Natural killer cell treated with Interleukin-12 subunit alpha and Interleukin-12 subunit beta and Interleukin-15 and Interleukin-18, amount 100 ng/mL, for 72 hours (primary cell): ENCODE results near the gene DOLPP1. TPM values are rescaled to one million over a fixed set of nuclear protein-coding genes. Genes with fewer than 3 reads are reported as not detected.

Experiments used
- ATAC-seq, 2 donors: fragments of 150-1000 bp; cut with Tn5 transposase in 1 of 2; sonication (Bioruptor Pico), chemical (Tn5 transposase) in 1 of 2; 2 replicates each; pipeline ENCODE4 v1.10.0; 2021
- DNase-seq: peaks from one replicate; pipeline ENCODE4 v3.0.0; 2022; ENCODE audit warnings: low spot score
- H3K27ac Mint-ChIP-seq, 2 donors: 1 replicate in 1 of 2; 2 replicates in 1 of 2; pipeline ENCODE4 v1.8.0; 2022; ENCODE audit warnings: mixed read lengths in 2 of 2, mild to moderate bottlenecking in 1 of 2, moderate library complexity in 1 of 2
- H3K27me3 Mint-ChIP-seq, 2 donors: 1 replicate in 1 of 2; 2 replicates in 1 of 2; pipeline ENCODE4 v1.8.0; 2022; ENCODE audit warnings: mixed read lengths in 2 of 2
- H3K36me3 Mint-ChIP-seq: one replicate; pipeline ENCODE4 v1.8.0; 2022; ENCODE audit warnings: mixed read lengths
- H3K4me1 Mint-ChIP-seq, 2 donors: 1 replicate in 1 of 2; 2 replicates in 1 of 2; pipeline ENCODE4 v1.8.0; 2022; ENCODE audit warnings: low read depth in 2 of 2, mixed read lengths in 2 of 2, mild to moderate bottlenecking in 1 of 2
- H3K4me3 Mint-ChIP-seq: one replicate; pipeline ENCODE4 v1.8.0; 2022; ENCODE audit warnings: mixed read lengths
- H3K9me3 Mint-ChIP-seq: 2 replicates; pipeline ENCODE4 v1.8.0; 2022; ENCODE audit warnings: mixed read lengths
- total RNA-seq, 2 donors: library from RNA; stranded (reverse); gene quantifications; one replicate each; pipeline ENCODE4 v1.2.3, GENCODE V29; 2022

The DOLPP1 gene
- total RNA-seq, 2 donors from 2014 or later = 18.6 to 24.1 TPM

DNA sequence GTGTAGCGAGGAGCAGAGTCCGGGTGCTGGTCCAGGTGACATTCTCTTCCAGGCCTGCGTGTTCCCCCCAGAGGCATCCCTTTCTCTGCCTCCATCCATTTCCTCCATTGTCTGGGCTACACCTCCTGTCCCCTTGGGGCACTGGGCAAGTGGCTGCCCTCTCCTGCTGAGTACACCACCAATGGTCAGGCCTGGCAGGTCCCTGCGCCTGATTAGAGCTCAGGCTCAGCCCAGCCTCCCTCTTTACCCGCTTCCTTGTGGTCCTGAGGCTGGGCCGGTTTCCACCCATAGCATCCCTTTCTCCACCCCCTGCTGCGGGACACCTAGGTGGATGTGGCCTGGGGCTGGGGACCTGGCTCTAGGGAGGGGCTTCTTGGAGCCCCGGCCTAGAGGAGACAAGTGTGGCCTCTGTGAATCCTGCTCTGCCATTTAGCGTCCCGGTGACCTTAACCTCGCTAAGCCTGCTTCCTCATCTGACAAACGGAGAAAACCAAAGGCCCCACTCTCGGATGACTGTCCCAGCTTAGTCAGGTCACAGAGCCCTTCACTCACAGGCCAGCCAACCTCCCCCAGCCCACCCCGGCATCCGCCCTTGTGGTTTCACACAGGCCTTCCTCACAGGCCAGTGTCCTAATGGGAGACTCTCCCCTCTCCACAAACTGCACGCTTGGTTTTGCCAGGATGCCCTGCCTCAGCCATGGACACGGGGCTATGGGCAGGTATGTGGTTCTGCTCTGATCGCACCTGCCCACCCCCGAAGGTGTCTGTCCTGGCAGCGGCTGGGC lies 12.9 kb downstream of the DOLPP1 start:
- Mint-ChIP-seq H3K4me3 (no peak overlapping the region), H3K9me3 (no peaks in the 10 kb centered on the region), H3K27me3 (no peaks in the 10 kb centered on the region), H3K36me3 (no peaks in the 10 kb centered on the region), H3K27ac (no peak overlapping the region), H3K4me1 (no peaks in the 10 kb centered on the region)
- no peak for DNase-seq
- peak in 1 of 2 donors; percentile 21 for ATAC-seq

DNA sequence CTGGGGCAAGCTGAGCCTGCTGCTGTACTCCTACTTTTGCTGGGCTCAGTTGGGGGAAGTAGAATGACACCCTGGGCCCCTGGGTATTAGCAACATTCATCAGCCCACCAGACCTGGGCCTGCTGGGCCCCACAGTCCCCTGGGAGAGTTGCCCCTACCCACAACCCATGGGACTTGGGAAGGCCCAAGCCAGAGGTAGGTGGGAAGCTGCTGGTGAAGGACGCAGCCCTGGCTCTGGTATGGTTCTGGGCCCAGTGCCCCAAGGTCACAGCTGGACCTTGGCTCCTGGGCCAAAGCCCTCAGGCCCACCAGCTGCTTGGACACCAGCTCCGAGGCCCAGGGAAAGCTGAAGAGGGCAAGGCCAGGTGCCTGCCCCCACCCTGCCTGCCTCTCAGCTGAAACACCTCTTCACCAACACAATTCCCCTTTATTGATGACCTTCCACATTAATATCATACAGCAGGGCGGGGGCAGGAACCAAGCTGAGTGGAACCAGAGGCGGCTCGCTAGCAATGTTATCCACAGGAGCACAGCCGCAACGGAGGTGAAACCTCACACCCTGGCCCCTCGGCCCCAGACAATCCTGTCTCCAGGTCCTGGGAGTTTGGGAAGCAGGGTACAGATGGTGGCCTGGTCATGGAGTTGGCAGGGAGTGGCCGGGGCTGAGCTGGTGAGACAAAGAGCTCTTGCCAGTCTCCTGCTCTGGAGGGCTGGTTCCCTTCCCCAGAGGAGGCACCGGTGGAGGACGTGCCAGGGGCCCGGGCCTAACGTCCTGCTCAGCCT lies 13.7 kb downstream of the DOLPP1 start:
- no peaks in the 10 kb centered on the region for H3K4me1 Mint-ChIP-seq
- H3K27me3 Mint-ChIP-seq = no peaks in the 10 kb centered on the region
- no peak overlapping the region for H3K27ac Mint-ChIP-seq
- DNase-seq (no peak), ATAC-seq (peak; percentile 5 to 22)
- H3K36me3 Mint-ChIP-seq = no peaks in the 10 kb centered on the region
- no peaks in the 10 kb centered on the region for H3K9me3 Mint-ChIP-seq
- H3K4me3 Mint-ChIP-seq = no peak overlapping the region

DNA sequence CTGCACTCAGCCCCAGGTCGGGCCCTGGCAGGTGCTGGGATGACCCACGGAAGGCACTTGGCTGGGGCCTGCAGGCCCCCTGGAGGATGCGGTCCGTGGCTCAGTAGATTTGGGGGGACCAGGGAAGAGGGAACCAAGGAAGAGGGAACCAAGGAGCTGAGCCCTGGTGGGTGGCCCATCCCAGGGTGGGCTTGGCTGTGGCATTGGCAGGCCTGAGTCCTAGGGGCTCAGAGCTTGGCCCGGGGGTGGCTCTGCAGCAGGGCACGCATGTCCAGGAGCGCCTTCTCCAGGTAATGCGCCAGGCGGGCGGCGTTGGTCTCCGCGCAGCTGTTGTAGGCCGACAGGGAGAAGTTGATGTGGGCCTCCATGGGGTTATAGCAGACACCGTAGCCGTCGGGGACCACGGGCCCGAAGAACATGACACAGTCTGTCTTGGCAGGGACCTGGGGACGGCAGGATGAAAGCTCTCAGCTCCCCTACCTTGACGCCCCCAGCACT lies 14.3 kb downstream of the DOLPP1 start:
- Mint-ChIP-seq H3K4me3 (no peak overlapping the region), H3K27ac (no peak overlapping the region), H3K36me3 (no peaks in the 10 kb centered on the region), H3K27me3 (no peaks in the 10 kb centered on the region), H3K4me1 (no peaks in the 10 kb centered on the region), H3K9me3 (no peaks in the 10 kb centered on the region)
- DNase-seq (no peak), ATAC-seq (no peak)

- H3K4me1 Mint-ChIP-seq = no peaks in the 10 kb centered on the region
- H3K27ac Mint-ChIP-seq = no peak overlapping the region
- DNase-seq = no peak
- no peak for ATAC-seq
- H3K4me3 Mint-ChIP-seq = no peak overlapping the region
- H3K36me3 Mint-ChIP-seq = no peaks in the 10 kb centered on the region
- H3K9me3 Mint-ChIP-seq = no peaks in the 10 kb centered on the region
- H3K27me3 Mint-ChIP-seq = no peaks in the 10 kb centered on the region
These were observed 15.0 kb downstream of the DOLPP1 start for GRCh38 chr9:129095908-129096307.

GRCh38 chr9:129097671-129098306 lies 16.9 kb downstream of the DOLPP1 start:
- H3K4me1 Mint-ChIP-seq = no peaks in the 10 kb centered on the region
- no peak for DNase-seq

DNA sequence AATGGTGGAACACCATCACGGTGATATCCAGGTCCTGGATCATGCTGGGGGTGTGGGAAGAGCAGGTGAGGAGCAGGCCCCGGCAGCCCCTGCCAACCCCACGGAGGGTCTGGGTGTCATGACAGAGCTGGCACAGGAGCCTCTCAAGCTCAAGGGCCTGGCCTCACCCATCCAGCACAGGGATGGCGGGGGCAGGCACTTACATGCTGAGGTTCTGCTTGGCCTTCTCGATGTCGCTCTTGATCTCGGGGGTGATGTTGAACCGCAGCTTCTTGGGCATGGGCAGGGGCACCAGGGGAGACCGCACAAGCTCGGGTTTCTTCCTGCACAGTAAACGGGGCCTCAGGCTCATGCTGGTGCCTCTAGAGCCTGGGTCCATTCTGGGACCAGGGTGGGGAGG lies 17.4 kb downstream of the DOLPP1 start:
- no peaks in the 10 kb centered on the region for H3K36me3 Mint-ChIP-seq
- no peaks in the 10 kb centered on the region for H3K9me3 Mint-ChIP-seq
- H3K27ac Mint-ChIP-seq = no peak overlapping the region

More at GRCh38 chr9:129097671-129098306, 16.9 kb downstream of the DOLPP1 start:
- Mint-ChIP-seq H3K4me3 (no peak overlapping the region), H3K9me3 (no peaks in the 10 kb centered on the region), H3K27ac (no peak overlapping the region), H3K27me3 (no peaks in the 10 kb centered on the region), H3K36me3 (no peaks in the 10 kb centered on the region)
- no peak for ATAC-seq

DNA sequence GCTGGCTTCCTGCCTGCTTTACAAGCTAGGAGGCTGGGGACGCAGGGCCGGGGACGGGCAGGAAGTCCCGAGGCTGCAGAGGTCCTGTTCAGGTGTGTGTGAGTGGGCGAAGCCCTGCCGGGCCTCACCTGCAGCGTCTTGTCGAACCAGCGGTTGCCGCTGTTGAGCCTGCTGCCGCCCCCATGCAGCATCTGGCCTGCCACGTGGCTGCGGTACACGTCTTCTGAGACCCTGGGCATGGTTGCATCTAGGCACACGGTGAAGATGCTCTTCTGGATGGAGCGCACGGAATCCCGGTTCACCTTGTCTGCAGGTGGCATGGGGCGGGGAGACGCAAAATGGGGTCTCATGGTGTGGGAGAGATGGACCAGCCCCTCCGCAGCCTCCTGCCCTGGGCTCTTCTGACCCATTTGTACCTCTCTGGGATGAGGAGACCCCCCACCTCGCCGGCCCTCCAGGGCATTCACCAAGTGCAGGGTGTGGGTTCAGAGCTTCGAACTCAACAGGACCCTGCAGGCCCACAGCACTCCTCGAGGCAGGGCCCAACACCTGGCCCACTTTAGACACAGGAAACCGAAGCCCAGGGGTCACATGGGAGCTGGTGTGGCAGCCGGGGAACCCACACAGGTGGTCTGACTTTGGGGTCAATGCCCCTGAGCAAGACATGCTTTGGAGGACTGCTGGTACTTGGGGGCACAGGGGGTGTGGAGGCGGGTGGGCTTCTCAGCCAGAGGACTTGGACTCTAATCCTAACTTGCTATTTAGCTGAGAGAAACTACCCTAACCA lies 19.7 kb downstream of the DOLPP1 start:
- Mint-ChIP-seq H3K27ac (no peak overlapping the region), H3K27me3 (no peaks in the 10 kb centered on the region), H3K4me1 (no peaks in the 10 kb centered on the region), H3K9me3 (no peaks in the 10 kb centered on the region), H3K4me3 (no peak overlapping the region), H3K36me3 (no peaks in the 10 kb centered on the region)
- ATAC-seq (no peak), DNase-seq (no peak)

More for the DNA sequence above, 17.4 kb downstream of the DOLPP1 start:
- no peak for DNase-seq
- H3K27me3 Mint-ChIP-seq = no peaks in the 10 kb centered on the region
- ATAC-seq = no peak
- H3K4me1 Mint-ChIP-seq = no peaks in the 10 kb centered on the region
- H3K4me3 Mint-ChIP-seq = no peak overlapping the region

DNA sequence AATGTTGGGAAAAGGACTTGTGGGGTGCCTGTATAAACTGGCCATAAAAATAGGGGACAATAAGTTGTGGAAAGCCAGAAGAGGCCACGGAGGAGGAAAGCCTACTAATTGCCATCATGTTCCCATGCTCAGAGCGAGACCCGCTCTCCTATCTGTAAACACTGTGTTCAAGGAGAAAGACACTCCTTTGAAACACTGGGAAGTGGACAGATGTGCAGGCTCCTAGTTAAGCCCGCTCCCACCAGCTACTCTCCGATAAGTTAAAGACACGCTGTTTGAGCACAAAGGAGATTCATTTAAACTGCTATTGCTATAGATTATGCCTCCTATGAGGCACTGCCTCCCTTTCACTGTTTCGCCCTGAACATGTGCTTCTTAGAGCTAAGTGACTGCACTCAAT lies 20.4 kb downstream of the DOLPP1 start:
- Mint-ChIP-seq H3K36me3 (no peaks in the 10 kb centered on the region), H3K27ac (no peak overlapping the region), H3K27me3 (no peaks in the 10 kb centered on the region), H3K4me3 (no peak overlapping the region), H3K9me3 (no peaks in the 10 kb centered on the region), H3K4me1 (no peaks in the 10 kb centered on the region)
- DNase-seq (no peak), ATAC-seq (no peak)

- Mint-ChIP-seq H3K27ac (no peak overlapping the region), H3K27me3 (no peaks in the 10 kb centered on the region), H3K9me3 (no peaks in the 10 kb centered on the region), H3K4me1 (no peaks in the 10 kb centered on the region), H3K36me3 (no peaks in the 10 kb centered on the region), H3K4me3 (no peak overlapping the region)
- ATAC-seq (no peak), DNase-seq (no peak)
These were observed 21.2 kb downstream of the DOLPP1 start for GRCh38 chr9:129102095-129102525.

DNA sequence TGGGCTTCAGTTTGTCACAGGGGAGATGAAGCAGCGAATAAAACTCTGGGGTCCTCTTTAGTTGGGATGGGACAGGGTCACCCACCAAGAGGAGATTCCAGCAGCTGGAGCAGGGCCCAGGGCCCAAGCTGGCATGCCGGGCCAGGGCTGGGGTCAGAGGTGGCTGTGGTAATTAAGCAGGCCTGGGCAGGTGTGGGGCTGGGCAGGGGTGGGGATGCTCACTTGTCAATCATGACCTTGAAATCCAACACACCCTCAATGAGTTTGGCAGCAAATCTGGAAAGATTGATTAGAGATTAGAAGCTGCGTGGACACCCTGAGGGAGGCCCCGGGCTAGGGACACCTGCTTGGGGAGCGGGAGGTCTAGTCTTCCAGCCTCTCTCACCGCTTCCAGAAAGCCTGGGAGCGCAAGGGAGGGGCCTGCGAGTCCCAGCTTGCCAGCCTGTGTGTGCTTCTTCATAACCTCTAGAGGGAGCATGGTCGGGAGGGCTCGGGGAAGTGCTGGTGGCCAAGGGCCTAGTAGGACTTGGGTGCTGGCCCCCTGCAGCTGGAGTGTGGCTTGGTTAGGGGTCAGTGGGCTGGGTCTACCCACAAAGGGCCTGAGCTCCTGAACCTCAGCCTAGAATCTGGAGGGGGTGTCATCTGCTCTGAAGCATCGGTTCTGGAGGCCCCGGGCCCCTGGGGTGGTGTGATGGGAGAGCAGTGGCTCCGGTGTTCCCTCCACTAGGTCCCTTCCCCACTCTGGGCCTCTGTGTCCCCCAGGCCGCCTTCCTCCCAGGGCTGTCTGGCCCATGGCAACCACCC lies 22.1 kb downstream of the DOLPP1 start:
- Mint-ChIP-seq H3K27ac (no peak overlapping the region), H3K36me3 (no peaks in the 10 kb centered on the region), H3K4me3 (no peak overlapping the region), H3K4me1 (no peaks in the 10 kb centered on the region), H3K9me3 (no peaks in the 10 kb centered on the region), H3K27me3 (no peaks in the 10 kb centered on the region)
- ATAC-seq (peak in 1 of 2 donors; percentile 49), DNase-seq (no peak)

DNA sequence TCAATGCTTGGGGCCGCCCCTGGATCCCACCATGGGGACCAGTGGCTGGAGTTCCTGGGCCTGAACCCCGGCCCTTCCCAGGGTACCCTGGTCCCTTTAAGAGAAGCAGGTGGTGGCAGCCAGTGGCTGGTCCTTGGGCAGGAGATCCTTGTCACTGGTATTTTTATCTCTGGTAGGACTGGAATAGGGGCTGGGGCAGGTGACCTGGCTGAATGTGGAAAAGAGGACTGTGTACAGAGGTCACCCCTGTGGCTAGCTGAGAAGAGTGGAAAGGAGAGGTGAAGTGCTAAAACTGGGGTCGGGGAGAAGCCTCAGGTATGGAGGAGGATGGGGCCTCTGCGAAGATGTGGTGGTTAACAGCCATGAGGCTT lies 22.7 kb downstream of the DOLPP1 start:
- H3K4me1 Mint-ChIP-seq = peaks cover under 1% of the 10 kb centered on the region in 2 donors
- H3K27me3 Mint-ChIP-seq = no peaks in the 10 kb centered on the region
- no peak overlapping the region for H3K4me3 Mint-ChIP-seq
- H3K9me3 Mint-ChIP-seq = no peaks in the 10 kb centered on the region
- no peak for ATAC-seq
- H3K36me3 Mint-ChIP-seq = no peaks in the 10 kb centered on the region
- no peak for DNase-seq
- no peak overlapping the region for H3K27ac Mint-ChIP-seq

DNA sequence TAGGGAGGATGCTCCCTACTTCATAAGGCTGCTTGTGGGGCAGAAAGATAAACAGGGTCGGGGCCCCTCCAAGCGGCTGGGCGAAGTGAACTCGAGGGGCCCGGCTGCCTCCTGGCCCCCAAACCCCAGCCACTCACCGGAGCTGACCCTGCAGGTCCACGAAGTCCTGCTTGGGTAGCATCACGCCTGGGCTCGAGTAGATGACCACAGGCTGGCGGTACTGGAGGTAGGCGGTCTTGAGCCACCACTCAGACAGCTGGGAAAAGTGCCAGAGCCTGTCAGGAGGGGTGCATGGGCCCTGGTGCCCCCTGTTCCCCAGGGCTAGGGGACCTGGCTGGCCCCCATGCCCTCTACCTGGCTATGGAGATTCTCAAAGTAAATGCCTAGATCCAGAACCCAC lies 23.1 kb downstream of the DOLPP1 start:
- no peak overlapping the region for H3K4me3 Mint-ChIP-seq
- H3K9me3 Mint-ChIP-seq = no peaks in the 10 kb centered on the region
- DNase-seq = no peak
- no peak overlapping the region for H3K27ac Mint-ChIP-seq
- no peaks in the 10 kb centered on the region for H3K27me3 Mint-ChIP-seq
- peaks cover 5% of the 10 kb centered on the region in 2 donors for H3K4me1 Mint-ChIP-seq
- no peak for ATAC-seq
- no peaks in the 10 kb centered on the region for H3K36me3 Mint-ChIP-seq
